NCI-H510A treated with DMSO at 0.1 percent for 48 hours (cell line): Measurements from ENCODE around the gene COTL1.

Source experiments
- DNase-seq: peaks from one replicate; lab custom pipeline; 2025; lab: John Stamatoyannopoulos, UW

Gene COTL1

GRCh38 chr16:84614073-84614459, 3.8 kb downstream of the COTL1 start:
- DNase-seq = no peak

- no peak for DNase-seq
Measured at GRCh38 chr16:84613408-84614072, 4.3 kb downstream of the COTL1 start.

GRCh38 chr16:84612686-84613085, 5.2 kb downstream of the COTL1 start:
- no peak for DNase-seq

- DNase-seq = no peak
Measured at GRCh38 chr16:84611041-84611440, 6.8 kb downstream of the COTL1 start.

GRCh38 chr16:84610376-84610775, 7.5 kb downstream of the COTL1 start:
- DNase-seq = peak; percentile 68

GRCh38 chr16:84609563-84610177, 8.2 kb downstream of the COTL1 start:
- no peak for DNase-seq

GRCh38 chr16:84608282-84608681, 9.6 kb downstream of the COTL1 start:
- no peak for DNase-seq

- no peak for DNase-seq
Measured at GRCh38 chr16:84607694-84608093, 10.2 kb downstream of the COTL1 start.

- DNase-seq = no peak
Measured at GRCh38 chr16:84607061-84607460, 10.8 kb downstream of the COTL1 start.

GRCh38 chr16:84606081-84606875, 11.6 kb downstream of the COTL1 start:
- DNase-seq = no peak

GRCh38 chr16:84605339-84605848, 12.5 kb downstream of the COTL1 start:
- DNase-seq = no peak

GRCh38 chr16:84604477-84605013, 13.3 kb downstream of the COTL1 start:
- DNase-seq = no peak

- no peak for DNase-seq
Measured at GRCh38 chr16:84603940-84604339, 13.9 kb downstream of the COTL1 start.

GRCh38 chr16:84603140-84603816, 14.6 kb downstream of the COTL1 start:
- no peak for DNase-seq

- no peak for DNase-seq
Measured at GRCh38 chr16:84600343-84601229, 17.3 kb downstream of the COTL1 start.

- peak; percentile 45 for DNase-seq
Measured at GRCh38 chr16:84599521-84600202, 18.2 kb downstream of the COTL1 start.

GRCh38 chr16:84598360-84598759, 19.5 kb downstream of the COTL1 start:
- no peak for DNase-seq

GRCh38 chr16:84597931-84598351, 19.9 kb downstream of the COTL1 start:
- DNase-seq = no peak

GRCh38 chr16:84597528-84597896, 20.4 kb downstream of the COTL1 start:
- DNase-seq = no peak

- DNase-seq = no peak
Measured at GRCh38 chr16:84596801-84597527, 20.9 kb downstream of the COTL1 start.
